Measurements from ENCODE around the gene GNPNAT1. TPM values are rescaled to one million over a fixed set of nuclear protein-coding genes. Genes with fewer than 3 reads are reported as not detected.

GNPNAT1 gene
- total RNA-seq (2012; rRNA removed) (19.4 and 43.9 TPM in 2 replicates), polyA plus RNA-seq (2012; rRNA removed) (22.6 and 30.5 TPM in 2 replicates), Bru-seq, nascent RNA (percentile 79 among the genes with signal in this experiment), BruChase-seq, experiment 1, labeled RNA remaining after a 6-hour chase (percentile 89 among the genes with signal in this experiment), BruChase-seq, experiment 2, labeled RNA remaining after a 2-hour chase (percentile 90 among the genes with signal in this experiment)
- polyA plus RNA-seq (2012; cell fraction: cytosol; rRNA removed) = 16.7 and 17.6 TPM in 2 replicates
- polyA plus RNA-seq (2012; cell fraction: nucleus; rRNA removed; ENCODE audit: low replicate concordance) = 5.9 and 10.6 TPM in 2 replicates
- long read RNA-seq, transcript GNPNAT1-201 (6 exons, 3,860 nt) = major isoform, 36 of 50 reads
- long read RNA-seq, partial matches to known transcripts = 2 of 50 reads
- long read RNA-seq, other reads (novel, unspliced or antisense) = 12 of 50 reads

- Histone ChIP-seq H2AK5ac (ENCODE audit: low read depth, low read length) (peak within 1 kb of the TSS; percentile 73), H3K18ac (ENCODE audit: low read depth, low read length) (peak within 1 kb of the TSS; percentile 98), H2BK120ac (ENCODE audit: low read depth, low read length) (peak within 1 kb of the TSS; percentile 98), H3K56ac (ENCODE audit: extremely low read depth, insufficient read depth, low read length) (peak within 1 kb of the TSS; percentile 90), H3K27me3 (ENCODE audit: control insufficient read depth, insufficient read depth, low read length) (no peaks in the 10 kb centered on the region), H4K91ac (ENCODE audit: insufficient read depth, low read depth, low read length) (peak within 1 kb of the TSS; percentile 97), H3K4me2 (ENCODE audit: low read depth, low read length) (peak within 1 kb of the TSS; percentile 100), H2AK9ac (replicated peaks; ENCODE audit: low read depth, low read length, poor library complexity) (peak within 1 kb of the TSS; percentile 95), H3K23ac (ENCODE audit: low read depth, low read length) (peak within 1 kb of the TSS; percentile 98), H3K9me3 (ENCODE audit: control insufficient read depth, insufficient read depth, low read length) (no peaks in the 10 kb centered on the region), H3K4ac (ENCODE audit: low read depth, low read length) (peak within 1 kb of the TSS; percentile 98), H4K8ac (ENCODE audit: low read depth in 2 of 2, low read length in 2 of 2) (peak within 1 kb of the TSS; percentile 89 to 99), H3K9me1 (ENCODE audit: insufficient read depth, low read length) (peaks cover 6% of the 10 kb centered on the region; the same call in 1 of the 2 replicates), H3K4me1 (ENCODE audit: control insufficient read depth, insufficient read depth, low read length) (no peaks in the 10 kb centered on the region; the same call in 1 of the 2 replicates), H4K20me1 (ENCODE audit: insufficient read depth, low read length) (peaks cover 8% of the 10 kb centered on the region), H3K9ac (ENCODE audit: low read depth, low read length) (peak within 1 kb of the TSS; percentile 78), H3K36me3 (ENCODE audit: control insufficient read depth, insufficient read depth, low read length) (no peaks in the 10 kb centered on the region), H2BK5ac (ENCODE audit: low read depth, low read length, poor library complexity, severe bottlenecking) (peak within 1 kb of the TSS; percentile 93), H2AFZ (replicated peaks; ENCODE audit: low read length, poor library complexity) (peak within 1 kb of the TSS; percentile 99), H3K14ac (replicated peaks; ENCODE audit: low read depth, low read length) (peak within 1 kb of the TSS; percentile 96), H3K79me1 (ENCODE audit: low read depth in 1 of 2, low read length in 2 of 2) (peaks cover 14 to 43% of the 10 kb centered on the region in 2 experiments; a peak in 3 of 4 replicates), H2BK20ac (ENCODE audit: low read depth, low read length) (peak within 1 kb of the TSS; percentile 90), H3K4me3 (ENCODE audit: insufficient read depth, low read depth, low read length) (peak within 1 kb of the TSS; percentile 79), H4K5ac (ENCODE audit: low read depth, low read length) (peak within 1 kb of the TSS; percentile 95), H3K27ac (ENCODE audit: insufficient read depth, low read length) (peak within 1 kb of the TSS; percentile 99), H2BK15ac (ENCODE audit: low read depth, low read length) (peak within 1 kb of the TSS; percentile 98)
- ChIA-PET POLR2A (ENCODE audit: unreplicated experiment) (interaction anchor here (0.5 to 0.6 kb wide), 2 partner anchors 11 to 747 kb away, joined by 3 read pairs; no protein-coding TSS in a partner anchor), CTCF (no interaction called here)
- in situ Hi-C loops (cut with MboI; ENCODE audit: low sequenced_read_pairs) = no loop called here
- no TSS peak for BruUV-seq (replicated peaks)
- WGBS, 2 experiments (ENCODE audit: extremely low coverage in 2 of 2, insufficient read length in 1 of 2) = 1% methylated on average over 28 of the region's 74 CpGs; no CpG with 5 or more reads in 1 of the 2 experiments
- dilution Hi-C loops (cut with HindIII; ENCODE audit: low sequenced_read_pairs, unreplicated experiment) = no loop called here
- DNase-seq = peak; percentile 91
- ATAC-seq (ENCODE audit: low read depth) = peak; percentile 92
- TF ChIP-seq RFX5 (IDR thresholded peaks at IDR 0.05; ENCODE audit: low read depth, low read length) (no peak), POLR2A (IDR thresholded peaks at IDR 0.05; ENCODE audit: low read depth, low read length) (peak; percentile 77), CEBPB (IDR thresholded peaks at IDR 0.05; ENCODE audit: low read depth, low read length) (no peak), FOS (IDR thresholded peaks at IDR 0.05; ENCODE audit: low read depth, low read length) (peak; percentile 55; the same call in 1 of the 2 replicates), CTCF (conservative IDR thresholded peaks at IDR 0.05; ENCODE audit: low read depth, low read length) (no peak), NFE2L2 (IDR thresholded peaks at IDR 0.05; ENCODE audit: low read depth, low read length) (no peak), CHD1 (IDR thresholded peaks at IDR 0.05; ENCODE audit: low read depth, low read length) (no peak), MAZ (IDR thresholded peaks at IDR 0.05; ENCODE audit: borderline replicate concordance, low read depth, low read length) (peak; percentile 19; the same call in 1 of the 2 replicates), MXI1 (IDR thresholded peaks at IDR 0.05; ENCODE audit: borderline replicate concordance, low read depth, low read length) (peak; percentile 80; the same call in 1 of the 2 replicates)
- intact Hi-C loops (cut with micrococcal nuclease) = no loop called here
Observed at GRCh38 chr14:52791223-52792096, at the start of gene GNPNAT1. Gene GNPNAT1, minus strand, starts transcription at chr14:52791607. Its CDS starts 6,957 bp downstream, at chr14:52784650.

Measured in IMR-90 (cell line).